ENCODE measurements around the gene CDKL5. TPM values are rescaled to one million over a fixed set of nuclear protein-coding genes. Genes with fewer than 3 reads are reported as not detected.

The CDKL5 gene
- total and polyA plus RNA-seq, 5 donors, result 3.3 to 15.9 (median 14.2) TPM

DNA sequence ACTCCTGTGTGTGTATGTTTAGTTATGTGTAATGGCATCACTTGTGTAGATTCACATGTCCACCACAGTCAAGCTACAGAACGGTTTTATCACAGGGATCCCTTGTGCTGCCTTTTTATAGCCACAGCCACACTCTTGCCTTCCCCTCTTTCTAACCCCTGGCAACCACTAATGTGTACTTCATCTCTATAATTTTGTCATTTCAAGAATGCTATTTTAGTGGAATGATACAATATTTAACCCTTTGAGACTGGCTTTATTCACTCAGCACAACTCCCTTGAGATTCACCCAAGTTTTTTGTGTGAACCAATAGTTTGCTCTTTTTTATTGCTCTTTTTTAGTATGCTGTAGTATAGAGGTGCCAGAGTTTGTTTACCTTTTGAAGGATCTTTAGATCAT lies 112.1 kb downstream of the CDKL5 start:
- no peak overlapping the region for H3K4me3 ChIP-seq (ENCODE audit: low read length)
- no peaks in the 10 kb centered on the region for H3K9me3 ChIP-seq (ENCODE audit: control insufficient read depth, low read length)
- intact Hi-C loops (cut with DNase I), result no loop called here
- peaks cover 3% of the 10 kb centered on the region for H3K4me1 ChIP-seq (ENCODE audit: control insufficient read depth, insufficient read depth, low read length)
- no peaks in the 10 kb centered on the region for H3K27me3 ChIP-seq (ENCODE audit: control insufficient read depth, insufficient read depth)
- no peak for DNase-seq
- ATAC-seq, result no peak
- 55% methylated on average over 1 of the region's 1 CpG for WGBS
- no peak overlapping the region for H3K27ac ChIP-seq (ENCODE audit: low read length)

DNA sequence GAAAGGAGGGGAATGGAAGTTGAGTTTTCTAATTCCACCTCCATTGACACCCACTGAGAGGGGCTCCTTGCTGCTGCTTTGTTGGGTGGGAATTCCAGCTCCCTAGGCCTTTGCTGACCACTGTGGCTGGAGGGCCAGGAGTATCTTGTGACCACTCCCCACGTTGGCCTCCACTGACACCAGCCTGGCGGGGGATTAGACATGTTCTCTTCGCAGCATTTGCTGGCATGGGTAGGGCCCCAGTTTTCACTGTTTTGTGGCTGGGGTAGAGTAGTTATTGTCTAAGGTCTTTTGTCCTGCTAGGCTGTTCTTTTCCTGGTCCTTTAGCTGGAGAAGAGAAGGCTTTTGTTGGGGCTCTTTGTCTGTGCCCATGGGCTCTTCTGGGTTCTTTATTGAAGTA lies 116.7 kb downstream of the CDKL5 start:
- no peak overlapping the region for H3K4me3 ChIP-seq (ENCODE audit: low read length)
- WGBS, result 82% methylated on average over 3 of the region's 3 CpGs
- no peaks in the 10 kb centered on the region for H3K9me3 ChIP-seq (ENCODE audit: control insufficient read depth, low read length)
- H3K27me3 ChIP-seq (ENCODE audit: control insufficient read depth, insufficient read depth), result no peaks in the 10 kb centered on the region
- DNase-seq (no peak), ATAC-seq (peak in 1 of 2 donors; percentile 31)
- no peak overlapping the region for H3K27ac ChIP-seq (ENCODE audit: low read length)
- no peaks in the 10 kb centered on the region for H3K4me1 ChIP-seq (ENCODE audit: control insufficient read depth, insufficient read depth, low read length)
- intact Hi-C loops (cut with DNase I), result no loop called here

DNA sequence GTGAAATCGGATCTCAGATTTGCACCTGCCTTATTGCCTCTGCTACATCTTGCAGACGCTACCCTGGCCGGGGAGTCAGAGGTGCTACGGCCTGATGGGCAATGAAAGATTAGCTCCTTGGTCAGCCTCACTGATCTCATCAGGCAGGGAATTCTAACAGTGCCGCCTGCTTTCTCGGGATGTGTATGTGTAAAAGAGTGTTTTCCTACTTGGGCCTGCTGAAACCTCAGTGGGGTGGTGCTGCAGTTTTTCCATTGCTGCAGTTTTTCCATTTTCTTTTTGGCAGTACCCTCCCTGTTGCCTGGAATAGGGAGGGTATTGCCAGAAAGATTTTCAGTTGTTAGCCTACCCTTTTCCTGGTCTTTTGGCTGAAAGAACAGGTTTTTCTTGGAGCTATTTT lies 117.5 kb downstream of the CDKL5 start:
- WGBS, result 81% methylated on average over 6 of the region's 6 CpGs
- ATAC-seq, result peak; percentile 51 to 92
- Histone ChIP-seq H3K4me3 (ENCODE audit: low read length) (no peak overlapping the region), H3K9me3 (ENCODE audit: control insufficient read depth, low read length) (no peaks in the 10 kb centered on the region), H3K27ac (ENCODE audit: low read length) (no peak overlapping the region), H3K27me3 (ENCODE audit: control insufficient read depth, insufficient read depth) (no peaks in the 10 kb centered on the region), H3K4me1 (ENCODE audit: control insufficient read depth, insufficient read depth, low read length) (no peaks in the 10 kb centered on the region)
- peak in 1 of 3 donors; percentile 54 for DNase-seq
- intact Hi-C loops (cut with DNase I), result no loop called here

DNA sequence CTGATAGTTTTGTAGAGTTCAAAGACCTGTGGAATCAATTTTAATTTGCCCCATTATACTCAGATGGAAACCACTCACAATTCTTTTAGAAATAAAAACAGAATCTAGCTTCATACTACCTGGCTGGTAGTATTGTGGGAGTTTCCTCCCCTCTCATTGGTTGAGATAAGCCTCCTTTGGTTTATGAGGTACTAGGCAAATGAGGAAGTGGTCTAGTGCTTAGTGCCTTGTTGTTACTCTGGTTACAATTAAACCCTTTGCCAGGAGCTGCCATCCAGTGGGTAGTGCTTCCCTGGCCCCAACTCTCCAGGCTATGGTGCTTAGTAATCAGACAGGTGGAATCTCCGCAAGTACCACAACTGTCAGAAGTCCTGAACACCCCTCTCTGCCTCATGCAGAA lies 118.3 kb downstream of the CDKL5 start:
- H3K4me1 ChIP-seq (ENCODE audit: control insufficient read depth, insufficient read depth, low read length), result no peaks in the 10 kb centered on the region
- 100% methylated on average over 1 of the region's 1 CpG for WGBS
- DNase-seq (no peak), ATAC-seq (no peak)
- H3K4me3 ChIP-seq (ENCODE audit: low read length), result no peak overlapping the region
- no peak overlapping the region for H3K27ac ChIP-seq (ENCODE audit: low read length)
- intact Hi-C loops (cut with DNase I), result no loop called here
- H3K27me3 ChIP-seq (ENCODE audit: control insufficient read depth, insufficient read depth), result no peaks in the 10 kb centered on the region
- H3K9me3 ChIP-seq (ENCODE audit: control insufficient read depth, low read length), result no peaks in the 10 kb centered on the region

DNA sequence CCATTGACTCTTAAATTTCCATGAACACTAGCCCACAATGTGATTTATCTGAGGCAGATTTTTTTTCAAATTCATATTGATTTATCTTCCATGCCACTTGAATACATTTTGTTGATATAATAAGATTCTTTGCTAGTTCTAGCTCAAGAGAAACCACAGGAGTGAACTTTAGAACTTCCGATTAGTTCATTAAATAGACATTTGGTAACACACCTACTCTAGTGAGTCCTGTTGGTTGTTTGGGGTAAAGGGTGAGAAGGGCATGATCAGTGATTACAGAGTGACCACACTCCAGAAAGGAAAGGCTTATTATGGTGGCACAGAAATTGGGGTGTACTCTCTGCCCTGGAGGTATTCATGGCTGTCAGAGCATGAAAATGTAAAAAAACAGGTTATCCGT lies 120.4 kb downstream of the CDKL5 start:
- H3K27ac ChIP-seq (ENCODE audit: low read length), result no peak overlapping the region
- H3K4me1 ChIP-seq (ENCODE audit: control insufficient read depth, insufficient read depth, low read length), result no peaks in the 10 kb centered on the region
- WGBS, result 98% methylated on average over 2 of the region's 2 CpGs
- no peaks in the 10 kb centered on the region for H3K27me3 ChIP-seq (ENCODE audit: control insufficient read depth, insufficient read depth)
- DNase-seq (no peak), ATAC-seq (no peak)
- intact Hi-C loops (cut with DNase I), result no loop called here
- no peaks in the 10 kb centered on the region for H3K9me3 ChIP-seq (ENCODE audit: control insufficient read depth, low read length)
- H3K4me3 ChIP-seq (ENCODE audit: low read length), result no peak overlapping the region

DNA sequence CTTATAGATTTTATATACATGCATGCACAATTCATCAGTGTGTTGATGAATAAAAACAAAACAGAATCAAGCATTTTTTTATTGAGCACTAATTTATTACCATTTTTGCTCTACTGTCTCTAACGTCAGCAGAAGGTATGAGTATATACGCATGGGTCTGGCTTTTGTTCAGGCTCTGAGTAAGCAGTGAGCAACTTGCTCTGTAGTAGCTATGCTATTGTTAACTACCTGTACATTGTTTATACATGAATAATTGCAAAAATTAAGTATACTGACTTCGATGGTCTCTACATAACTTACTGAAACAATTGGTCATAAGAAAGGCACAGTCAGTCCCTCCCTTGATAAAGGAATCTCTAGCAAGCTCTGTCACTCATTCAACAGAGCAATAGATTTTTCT lies 123.6 kb downstream of the CDKL5 start:
- DNase-seq (no peak), ATAC-seq (no peak)
- no peaks in the 10 kb centered on the region for H3K27me3 ChIP-seq (ENCODE audit: control insufficient read depth, insufficient read depth)
- intact Hi-C loops (cut with DNase I), result no loop called here
- no peaks in the 10 kb centered on the region for H3K9me3 ChIP-seq (ENCODE audit: control insufficient read depth, low read length)
- no peak overlapping the region for H3K27ac ChIP-seq (ENCODE audit: low read length)
- WGBS, result 88% methylated on average over 3 of the region's 3 CpGs
- H3K4me3 ChIP-seq (ENCODE audit: low read length), result no peak overlapping the region
- H3K4me1 ChIP-seq (ENCODE audit: control insufficient read depth, insufficient read depth, low read length), result no peaks in the 10 kb centered on the region

DNA sequence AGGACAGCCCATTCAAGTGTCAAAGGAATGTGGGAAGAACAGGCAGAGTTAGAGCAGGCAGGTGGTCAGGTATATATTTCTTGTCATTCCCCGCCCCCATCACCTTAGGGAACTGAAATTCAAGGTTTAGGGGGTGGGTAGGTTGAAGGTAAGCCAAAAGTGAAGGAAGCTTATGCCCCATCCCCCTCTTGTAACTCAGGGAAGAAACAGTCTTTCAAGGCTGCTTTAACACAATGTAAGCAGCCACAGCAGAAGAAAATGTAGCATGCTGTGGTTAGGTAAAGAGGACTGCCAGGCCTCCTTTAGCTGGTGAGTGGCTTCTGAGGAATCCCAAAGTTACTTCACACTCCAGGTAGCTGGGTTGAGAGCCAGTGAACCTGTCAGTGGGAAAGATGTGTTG lies 124.2 kb downstream of the CDKL5 start:
- H3K4me3 ChIP-seq (ENCODE audit: low read length), result no peak overlapping the region
- no peak for DNase-seq
- intact Hi-C loops (cut with DNase I), result no loop called here
- H3K4me1 ChIP-seq (ENCODE audit: control insufficient read depth, insufficient read depth, low read length), result no peaks in the 10 kb centered on the region
- no peak for ATAC-seq
- 92% methylated on average over 1 of the region's 1 CpG for WGBS
- H3K27me3 ChIP-seq (ENCODE audit: control insufficient read depth, insufficient read depth), result no peaks in the 10 kb centered on the region
- H3K9me3 ChIP-seq (ENCODE audit: control insufficient read depth, low read length), result no peaks in the 10 kb centered on the region
- no peak overlapping the region for H3K27ac ChIP-seq (ENCODE audit: low read length)

DNA sequence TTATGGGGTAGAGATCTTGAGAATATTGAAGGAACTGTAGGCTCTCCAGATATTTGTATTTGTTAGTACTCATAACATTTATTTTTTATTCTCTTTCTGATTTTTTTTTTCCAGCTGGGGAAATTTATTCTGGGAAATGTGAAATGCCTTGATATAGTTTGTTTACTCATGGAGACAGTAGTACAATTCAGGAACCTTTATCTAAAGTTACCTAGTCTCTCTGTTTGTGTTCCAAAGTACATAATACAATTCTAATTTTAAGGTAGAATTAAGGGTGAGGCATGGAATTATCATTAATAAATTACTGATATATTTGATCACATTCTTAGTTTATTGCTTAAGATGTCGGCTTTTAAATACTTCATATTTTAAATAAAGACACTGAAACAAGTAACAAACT lies 132.5 kb downstream of the CDKL5 start:
- intact Hi-C loops (cut with DNase I), result no loop called here
- WGBS, result 95% methylated on average over 1 of the region's 1 CpG
- H3K4me3 ChIP-seq (ENCODE audit: low read length), result no peak overlapping the region
- no peaks in the 10 kb centered on the region for H3K9me3 ChIP-seq (ENCODE audit: control insufficient read depth, low read length)
- no peak for ATAC-seq
- no peaks in the 10 kb centered on the region for H3K27me3 ChIP-seq (ENCODE audit: control insufficient read depth, insufficient read depth)
- H3K27ac ChIP-seq (ENCODE audit: low read length), result no peak overlapping the region
- no peaks in the 10 kb centered on the region for H3K4me1 ChIP-seq (ENCODE audit: control insufficient read depth, insufficient read depth, low read length)
- DNase-seq, result no peak

DNA sequence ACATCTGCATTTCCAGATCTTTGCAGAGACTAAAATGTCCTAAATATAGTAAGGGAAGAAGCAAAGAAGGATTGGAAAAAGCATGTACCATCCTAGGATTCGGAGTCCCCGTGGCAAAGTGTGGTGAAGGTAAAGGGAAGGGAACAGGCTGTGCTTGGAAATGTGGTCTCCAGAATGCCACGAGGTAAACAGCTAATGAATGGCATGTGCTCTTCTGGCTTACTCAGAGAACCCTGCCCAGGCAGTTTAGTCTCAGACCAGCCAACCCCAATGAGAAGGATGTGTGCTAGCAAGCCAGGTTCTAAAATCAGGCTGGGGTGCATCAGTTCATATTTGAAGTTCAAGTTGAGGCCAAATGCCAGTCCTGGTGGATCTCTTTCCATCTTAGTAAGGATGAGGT lies 133.4 kb downstream of the CDKL5 start:
- WGBS, result 79% methylated on average over 3 of the region's 3 CpGs
- no peak overlapping the region for H3K4me3 ChIP-seq (ENCODE audit: low read length)
- ATAC-seq, result no peak
- no peak for DNase-seq
- no peaks in the 10 kb centered on the region for H3K27me3 ChIP-seq (ENCODE audit: control insufficient read depth, insufficient read depth)
- intact Hi-C loops (cut with DNase I), result no loop called here
- H3K4me1 ChIP-seq (ENCODE audit: control insufficient read depth, insufficient read depth, low read length), result no peaks in the 10 kb centered on the region
- H3K9me3 ChIP-seq (ENCODE audit: control insufficient read depth, low read length), result no peaks in the 10 kb centered on the region
- no peak overlapping the region for H3K27ac ChIP-seq (ENCODE audit: low read length)

DNA sequence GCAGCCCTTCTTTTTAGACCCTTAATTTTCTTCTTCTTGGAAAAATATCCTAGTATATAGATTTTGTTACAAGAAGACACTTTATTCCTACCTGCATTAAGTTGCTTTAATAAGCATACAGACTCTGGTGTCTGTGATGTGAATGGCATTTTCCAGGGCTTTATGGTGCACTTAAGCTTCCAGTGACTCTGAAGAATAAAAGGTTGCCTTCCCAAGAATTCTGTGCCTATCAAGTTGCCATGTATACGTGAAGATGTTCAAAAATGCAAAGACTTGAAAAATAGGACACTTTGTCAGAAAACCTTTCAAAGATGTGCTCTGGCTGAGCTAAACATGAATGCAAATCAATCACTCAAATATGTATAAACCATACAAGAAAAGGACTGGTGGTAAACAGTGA lies 135.6 kb downstream of the CDKL5 start:
- Histone ChIP-seq H3K4me3 (ENCODE audit: low read length) (no peak overlapping the region), H3K4me1 (ENCODE audit: control insufficient read depth, insufficient read depth, low read length) (no peaks in the 10 kb centered on the region), H3K27ac (ENCODE audit: low read length) (no peak overlapping the region), H3K27me3 (ENCODE audit: control insufficient read depth, insufficient read depth) (no peaks in the 10 kb centered on the region), H3K9me3 (ENCODE audit: control insufficient read depth, low read length) (no peaks in the 10 kb centered on the region)
- WGBS, result 90% methylated on average over 1 of the region's 1 CpG
- ATAC-seq, result no peak
- no peak for DNase-seq
- intact Hi-C loops (cut with DNase I), result no loop called here

DNA sequence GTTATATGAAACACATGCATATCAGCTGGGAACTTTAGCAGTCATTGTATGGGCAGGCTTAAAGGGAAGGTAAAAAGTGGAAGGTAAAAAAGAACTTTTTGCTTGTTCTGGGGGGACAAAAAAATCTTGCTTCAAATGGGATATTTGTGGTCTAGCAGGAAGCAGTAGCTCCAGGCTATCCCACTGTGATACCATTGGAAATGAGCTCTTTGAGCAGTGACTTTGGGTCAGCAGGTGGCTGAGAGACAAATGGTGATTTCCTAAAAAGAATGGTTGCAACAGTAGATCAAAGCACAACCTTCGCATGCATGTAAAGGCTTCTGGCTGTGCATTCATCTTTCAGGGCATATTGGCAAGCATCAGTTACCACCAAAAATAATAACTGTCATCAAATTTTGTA lies 140.3 kb downstream of the CDKL5 start:
- Histone ChIP-seq H3K4me1 (ENCODE audit: control insufficient read depth, insufficient read depth, low read length) (no peaks in the 10 kb centered on the region), H3K9me3 (ENCODE audit: control insufficient read depth, low read length) (no peaks in the 10 kb centered on the region), H3K27me3 (ENCODE audit: control insufficient read depth, insufficient read depth) (no peaks in the 10 kb centered on the region), H3K4me3 (ENCODE audit: low read length) (no peak overlapping the region), H3K27ac (ENCODE audit: low read length) (no peak overlapping the region)
- intact Hi-C loops (cut with DNase I), result no loop called here
- WGBS, result 100% methylated on average over 1 of the region's 1 CpG
- ATAC-seq, result no peak
- no peak for DNase-seq

DNA sequence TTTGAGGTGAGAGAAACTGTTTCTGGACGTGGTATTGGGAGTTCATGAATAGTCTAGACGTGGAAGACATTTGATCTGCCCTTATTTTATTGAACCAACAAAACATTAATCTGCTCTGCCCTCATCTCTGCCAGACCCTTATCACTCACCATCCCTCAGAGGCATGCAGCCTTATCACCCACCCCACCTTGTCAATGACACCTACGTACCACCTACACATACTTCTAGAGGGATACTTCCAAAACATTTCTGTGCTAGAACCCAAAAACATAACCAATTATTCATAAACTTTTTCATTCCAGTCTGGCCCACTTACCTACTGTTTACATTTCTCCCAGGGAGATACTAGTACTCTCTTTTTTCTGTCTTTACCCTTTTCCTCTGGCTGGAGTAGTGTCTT lies 141.3 kb downstream of the CDKL5 start:
- intact Hi-C loops (cut with DNase I), result no loop called here
- ATAC-seq (no peak), DNase-seq (no peak)
- Histone ChIP-seq H3K9me3 (ENCODE audit: control insufficient read depth, low read length) (no peaks in the 10 kb centered on the region), H3K4me1 (ENCODE audit: control insufficient read depth, insufficient read depth, low read length) (no peaks in the 10 kb centered on the region), H3K27me3 (ENCODE audit: control insufficient read depth, insufficient read depth) (no peaks in the 10 kb centered on the region), H3K4me3 (ENCODE audit: low read length) (no peak overlapping the region), H3K27ac (ENCODE audit: low read length) (no peak overlapping the region)
- WGBS, result 94% methylated on average over 3 of the region's 3 CpGs

Measured in right cardiac atrium (tissue), 5 donors.